Measurements from ENCODE around the gene DTX3L.

DTX3L gene

GRCh38 chr3:122602011-122602710, 38.0 kb downstream of the DTX3L start:
- no peaks in the 10 kb centered on the region for H3K27me3 ChIP-seq (ENCODE audit: insufficient read depth, poor library complexity, severe bottlenecking)
- H3K27ac ChIP-seq (replicated peaks) = no peak overlapping the region
- no peak for DNase-seq (ENCODE audit: low read depth in 1 of 2, low spot score in 1 of 2)
- no peak overlapping the region for H3K4me3 ChIP-seq (replicated peaks; ENCODE audit: insufficient read depth, low read length)
- TF ChIP-seq GABPA (IDR thresholded peaks at IDR 0.05; ENCODE audit: low read depth) = no peak
- no peak for TF ChIP-seq POLR2AphosphoS5 (IDR thresholded peaks at IDR 0.05; ENCODE audit: low read depth)
- no peak for TF ChIP-seq SPI1 (IDR thresholded peaks at IDR 0.05; ENCODE audit: borderline replicate concordance, low read depth)
- TF ChIP-seq REST (IDR thresholded peaks at IDR 0.05; ENCODE audit: insufficient replicate concordance, low read depth) = no peak
- TF ChIP-seq, protein P1, sequence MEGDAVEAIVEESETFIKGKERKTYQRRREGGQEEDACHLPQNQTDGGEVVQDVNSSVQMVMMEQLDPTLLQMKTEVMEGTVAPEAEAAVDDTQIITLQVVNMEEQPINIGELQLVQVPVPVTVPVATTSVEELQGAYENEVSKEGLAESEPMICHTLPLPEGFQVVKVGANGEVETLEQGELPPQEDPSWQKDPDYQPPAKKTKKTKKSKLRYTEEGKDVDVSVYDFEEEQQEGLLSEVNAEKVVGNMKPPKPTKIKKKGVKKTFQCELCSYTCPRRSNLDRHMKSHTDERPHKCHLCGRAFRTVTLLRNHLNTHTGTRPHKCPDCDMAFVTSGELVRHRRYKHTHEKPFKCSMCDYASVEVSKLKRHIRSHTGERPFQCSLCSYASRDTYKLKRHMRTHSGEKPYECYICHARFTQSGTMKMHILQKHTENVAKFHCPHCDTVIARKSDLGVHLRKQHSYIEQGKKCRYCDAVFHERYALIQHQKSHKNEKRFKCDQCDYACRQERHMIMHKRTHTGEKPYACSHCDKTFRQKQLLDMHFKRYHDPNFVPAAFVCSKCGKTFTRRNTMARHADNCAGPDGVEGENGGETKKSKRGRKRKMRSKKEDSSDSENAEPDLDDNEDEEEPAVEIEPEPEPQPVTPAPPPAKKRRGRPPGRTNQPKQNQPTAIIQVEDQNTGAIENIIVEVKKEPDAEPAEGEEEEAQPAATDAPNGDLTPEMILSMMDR (IDR thresholded peaks at IDR 0.05; ENCODE audit: insufficient read depth, low read length) = no peak

DNA sequence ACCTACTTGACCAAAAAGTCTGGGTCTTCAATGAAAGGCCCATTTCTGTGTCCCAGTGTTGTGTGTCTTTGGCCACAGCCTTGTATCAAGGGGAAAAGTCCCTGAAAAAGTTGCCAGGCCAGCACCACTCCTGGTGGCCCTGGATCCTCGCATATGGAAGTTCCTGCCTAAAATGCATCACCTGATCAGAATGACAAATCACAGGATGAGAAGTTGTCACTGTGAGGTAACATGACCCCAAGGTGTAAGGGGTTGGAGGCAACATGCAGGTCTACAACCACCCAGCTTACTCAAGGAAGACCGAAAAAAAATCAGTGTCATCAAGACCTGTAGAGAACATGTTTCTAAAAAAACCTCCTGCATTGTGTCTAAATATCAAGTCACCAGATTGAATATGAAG, 38.9 kb downstream of the DTX3L start:
- DNase-seq (ENCODE audit: low read depth in 1 of 2, low spot score in 1 of 2) = no peak
- Histone ChIP-seq H3K27ac (replicated peaks) (no peak overlapping the region), H3K27me3 (ENCODE audit: insufficient read depth, poor library complexity, severe bottlenecking) (no peaks in the 10 kb centered on the region), H3K4me3 (replicated peaks; ENCODE audit: insufficient read depth, low read length) (no peak overlapping the region)
- TF ChIP-seq SPI1 (IDR thresholded peaks at IDR 0.05; ENCODE audit: borderline replicate concordance, low read depth) = no peak
- TF ChIP-seq GABPA (IDR thresholded peaks at IDR 0.05; ENCODE audit: low read depth) = no peak
- TF ChIP-seq REST (IDR thresholded peaks at IDR 0.05; ENCODE audit: insufficient replicate concordance, low read depth) = no peak
- TF ChIP-seq POLR2AphosphoS5 (IDR thresholded peaks at IDR 0.05; ENCODE audit: low read depth) = no peak
- TF ChIP-seq, protein P1 (IDR thresholded peaks at IDR 0.05; ENCODE audit: insufficient read depth, low read length) = no peak

DNA sequence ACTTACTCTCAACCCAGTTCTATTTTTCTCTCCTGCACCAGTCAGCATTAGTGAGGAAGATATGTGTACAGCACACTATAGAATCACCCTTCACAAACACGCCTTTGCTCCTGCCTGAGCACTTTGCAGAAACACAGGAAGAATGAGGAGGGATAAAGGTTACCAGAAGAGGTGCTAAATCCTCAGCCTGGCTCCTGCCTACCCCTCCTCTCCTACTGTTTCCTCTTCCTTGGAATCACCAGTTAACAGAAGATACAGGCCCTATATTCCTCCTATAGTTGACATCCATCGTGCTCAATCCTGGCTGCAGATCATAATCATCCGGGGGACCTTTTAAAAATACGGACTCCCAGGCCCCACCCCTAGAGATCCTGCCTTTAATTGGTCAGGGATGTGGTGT, 42.2 kb downstream of the DTX3L start:
- no peak for TF ChIP-seq REST (IDR thresholded peaks at IDR 0.05; ENCODE audit: insufficient replicate concordance, low read depth)
- no peak for TF ChIP-seq POLR2AphosphoS5 (IDR thresholded peaks at IDR 0.05; ENCODE audit: low read depth)
- no peak for TF ChIP-seq GABPA (IDR thresholded peaks at IDR 0.05; ENCODE audit: low read depth)
- no peak for TF ChIP-seq SPI1 (IDR thresholded peaks at IDR 0.05; ENCODE audit: borderline replicate concordance, low read depth)
- TF ChIP-seq, protein P1 (IDR thresholded peaks at IDR 0.05; ENCODE audit: insufficient read depth, low read length) = no peak

More for the DNA sequence above, 42.2 kb downstream of the DTX3L start:
- no peak overlapping the region for H3K4me3 ChIP-seq (replicated peaks; ENCODE audit: insufficient read depth, low read length)
- no peak for DNase-seq (ENCODE audit: low read depth in 1 of 2, low spot score in 1 of 2)
- no peak overlapping the region for H3K27ac ChIP-seq (replicated peaks)
- H3K27me3 ChIP-seq (ENCODE audit: insufficient read depth, poor library complexity, severe bottlenecking) = no peaks in the 10 kb centered on the region
